ENCODE results near the gene SATB1.

- TF ChIP-seq EZH2phosphoT487 (IDR thresholded peaks at IDR 0.05; ENCODE audit: low read depth) (no peak), CTCF (IDR thresholded peaks at IDR 0.05; ENCODE audit: low read depth, low read length) (no peak)
Measured at GRCh38 chr3:18439281-18439680, 14.1 kb upstream of the SATB1 start.
